Transverse colon (tissue), 4 donors: ENCODE measurements around the gene NUTF2. TPM values are rescaled to one million over a fixed set of nuclear protein-coding genes. Genes with fewer than 3 reads are reported as not detected.

Experiments used
- DNase-seq: peaks from one replicate; pipeline ENCODE4 v3.0.0-alpha.2; 2019
- H3K27ac ChIP-seq, 4 donors: fragments of 200-600 bp; sonication (generic); 2 replicates each; pipeline ENCODE4 v1.5.1; 2016 to 2018; ENCODE audit warnings: inconsistent platforms in 4 of 4
- H3K27me3 ChIP-seq: fragments of 200-600 bp; sonication (generic); 2 replicates; pipeline ENCODE4 v1.5.1; 2017; ENCODE audit warnings: inconsistent platforms
- H3K36me3 ChIP-seq, 4 donors: fragments of 200-600 bp; sonication (generic); 2 replicates each; pipeline ENCODE4 v1.5.1; 2017 to 2019; ENCODE audit warnings: inconsistent platforms in 4 of 4
- H3K4me1 ChIP-seq, 4 donors: fragments of 200-600 bp; sonication (generic); 2 replicates each; pipeline ENCODE4 v1.5.1; 2017 to 2020; ENCODE audit warnings: inconsistent platforms in 4 of 4
- H3K4me3 ChIP-seq, 4 donors: fragments of 200-600 bp; sonication (generic); 1 replicate in 1 of 4; 2 replicates in 3 of 4; pipeline versions ENCODE4 v1.5.1 to v1.6.1; 2017 to 2019; ENCODE audit warnings: inconsistent platforms in 4 of 4
- H3K9me3 ChIP-seq, 2 donors: fragments of 200-600 bp; sonication (generic); 2 replicates each; pipeline ENCODE4 v1.5.1; 2017 to 2019; ENCODE audit warnings: inconsistent platforms in 2 of 2
- EP300 ChIP-seq: sonication (generic); formaldehyde crosslinking; IDR thresholded peaks from one replicate; pipeline ENCODE4 v1.6.1; 2017; ENCODE audit warnings: antibody characterized with exemption, low read depth
- POLR2A ChIP-seq: fragments of 450-650 bp; IDR thresholded peaks from one replicate; pipeline ENCODE4 v1.6.1; 2016; ENCODE audit warnings: antibody characterized with exemption, mild to moderate bottlenecking, moderate library complexity
- POLR2AphosphoS5 ChIP-seq, 3 donors: sonication (generic); formaldehyde crosslinking; IDR thresholded peaks; one replicate each; pipeline ENCODE4 v1.6.1; 2016; ENCODE audit warnings: antibody characterized with exemption in 3 of 3
- WGBS, 2 donors: methylation state at CpG; one replicate each; pipeline ENCODE4 v1.1.5; 2018; ENCODE audit warnings: low coverage in 1 of 2; 5-methylcytosine and 5-hydroxymethylcytosine counted together
- in situ Hi-C, 4 donors: fragments of 200-750 bp; cut with MboI; loops; one replicate each; pipeline versions ENCODE4 v1.15.0 to v1.15.1; 2017; ENCODE audit warnings: low sequenced_read_pairs in 3 of 4, low pct_ligation_motif_present in 1 of 4, low pct_unique_long_range_greater_than_20kb in 1 of 4
- intact Hi-C: fragments of 100-400 bp; cut with DNase I; formaldehyde crosslinking; loops from one replicate; pipeline ENCODE4 v1.15.1; 2023; ENCODE audit warnings: low total_unique reads
- total RNA-seq, 4 donors: library from RNA; depleted of rRNA; stranded (reverse); fragments of >200 nt; gene quantifications; one replicate each; pipeline ENCODE4 v1.1.0, GENCODE V29; 2016
- TF ChIP-seq, protein P1 (sequence below), 5 experiments: fragments of 200-600 bp in 3 of 5; fragments of 450-650 bp in 2 of 5; sonication (generic) in 3 of 5; IDR thresholded peaks; 1 replicate in 2 of 5; 2 replicates in 3 of 5; pipeline ENCODE4 v1.5.1; 2016 to 2017; ENCODE audit warnings: antibody characterized with exemption in 5 of 5, inconsistent platforms in 3 of 5, mild to moderate bottlenecking in 2 of 5, moderate library complexity in 1 of 5

NUTF2 gene
- total RNA-seq, 4 donors from 2014 or later = 75.2 to 131 (median 89.0) TPM

DNA sequence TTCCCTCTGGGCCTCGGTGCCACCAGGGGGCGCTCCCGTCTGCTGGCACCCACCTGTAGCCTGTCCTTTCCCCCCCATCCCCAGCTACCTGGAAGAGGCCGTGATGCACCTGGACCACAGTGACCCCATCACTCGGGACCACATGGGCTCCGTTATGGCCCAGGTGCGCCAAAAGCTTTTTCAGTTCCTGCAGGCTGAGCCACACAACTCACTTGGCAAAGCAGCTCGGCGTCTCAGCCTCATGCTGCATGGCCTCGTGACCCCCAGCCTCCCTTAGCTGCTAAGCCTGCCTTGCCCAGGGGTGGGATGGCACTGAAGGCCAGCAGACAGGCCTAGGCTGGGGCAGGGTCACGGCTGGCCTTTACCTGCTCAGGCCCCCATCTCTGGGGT lies 37.1 kb downstream of the NUTF2 start:
- intact Hi-C loops = no loop called here
- peak overlapping the region in 3 of 4 donors; percentile 11 to 53 (median 40) for H3K27ac ChIP-seq
- no peak overlapping the region for H3K4me3 ChIP-seq
- no peaks in the 10 kb centered on the region for H3K27me3 ChIP-seq
- no peaks in the 10 kb centered on the region for H3K9me3 ChIP-seq
- peak; percentile 72 for DNase-seq
- no peak for TF ChIP-seq POLR2AphosphoS5 (IDR thresholded peaks at IDR 0.05)
- TF ChIP-seq, protein P1, sequence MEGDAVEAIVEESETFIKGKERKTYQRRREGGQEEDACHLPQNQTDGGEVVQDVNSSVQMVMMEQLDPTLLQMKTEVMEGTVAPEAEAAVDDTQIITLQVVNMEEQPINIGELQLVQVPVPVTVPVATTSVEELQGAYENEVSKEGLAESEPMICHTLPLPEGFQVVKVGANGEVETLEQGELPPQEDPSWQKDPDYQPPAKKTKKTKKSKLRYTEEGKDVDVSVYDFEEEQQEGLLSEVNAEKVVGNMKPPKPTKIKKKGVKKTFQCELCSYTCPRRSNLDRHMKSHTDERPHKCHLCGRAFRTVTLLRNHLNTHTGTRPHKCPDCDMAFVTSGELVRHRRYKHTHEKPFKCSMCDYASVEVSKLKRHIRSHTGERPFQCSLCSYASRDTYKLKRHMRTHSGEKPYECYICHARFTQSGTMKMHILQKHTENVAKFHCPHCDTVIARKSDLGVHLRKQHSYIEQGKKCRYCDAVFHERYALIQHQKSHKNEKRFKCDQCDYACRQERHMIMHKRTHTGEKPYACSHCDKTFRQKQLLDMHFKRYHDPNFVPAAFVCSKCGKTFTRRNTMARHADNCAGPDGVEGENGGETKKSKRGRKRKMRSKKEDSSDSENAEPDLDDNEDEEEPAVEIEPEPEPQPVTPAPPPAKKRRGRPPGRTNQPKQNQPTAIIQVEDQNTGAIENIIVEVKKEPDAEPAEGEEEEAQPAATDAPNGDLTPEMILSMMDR (IDR thresholded peaks at IDR 0.05) = peak; percentile 84 to 93 (median 87)
- WGBS, 2 donors = 60% methylated on average over 10 of the region's 11 CpGs; no CpG with 5 or more reads in 1 of the 2 donors
- H3K36me3 ChIP-seq = peaks cover 0 to 36% (median 13%) of the 10 kb centered on the region in 4 donors
- H3K4me1 ChIP-seq = peaks cover 0 to 11% (median 1%) of the 10 kb centered on the region in 4 donors
- in situ Hi-C loops = no loop called here

DNA sequence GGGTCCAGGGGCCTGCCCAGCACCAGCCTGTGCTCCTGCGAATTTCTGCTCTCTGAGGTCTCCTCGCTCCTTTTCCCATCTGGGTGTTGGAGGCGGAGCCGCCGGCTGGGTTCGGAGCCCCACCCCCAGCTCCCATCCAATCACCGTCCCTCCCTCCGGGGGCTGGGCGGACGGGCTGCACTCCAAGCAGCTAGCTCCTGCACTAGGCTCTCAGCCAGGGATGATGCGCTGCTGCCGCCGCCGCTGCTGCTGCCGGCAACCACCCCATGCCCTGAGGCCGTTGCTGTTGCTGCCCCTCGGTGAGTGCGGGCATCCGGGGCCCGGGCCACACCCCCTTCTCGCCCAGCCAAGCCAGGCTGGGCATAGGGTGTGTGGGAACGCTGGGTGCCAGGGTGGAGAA lies 38.0 kb downstream of the NUTF2 start, which contains the start of gene NRN1L:
NRN1L (plus strand) TSS at position 202 of the 400 bp plus-strand sequence; CDS start at position 221, 19 bp downstream.
- Histone ChIP-seq H3K4me3 (no peak within 1 kb of the TSS), H3K9me3 (no peaks in the 10 kb centered on the region), H3K27me3 (no peaks in the 10 kb centered on the region), H3K4me1 (peaks cover 0 to 11% (median 1%) of the 10 kb centered on the region in 4 donors), H3K27ac (peak within 1 kb of the TSS in 3 of 4 donors; percentile 11 to 53 (median 40)), H3K36me3 (peaks cover 0 to 27% (median 9%) of the 10 kb centered on the region in 4 donors)
- TF ChIP-seq POLR2A = no peak
- peak in 2 of 3 donors; percentile 28 to 31 for TF ChIP-seq POLR2AphosphoS5 (IDR thresholded peaks at IDR 0.05)
- intact Hi-C loops = no loop called here
- peak; percentile 83 for DNase-seq
- 59 to 100% methylated on average over 1 to 10 of the region's 22 CpGs for WGBS, 2 donors
- in situ Hi-C loops = no loop called here

DNA sequence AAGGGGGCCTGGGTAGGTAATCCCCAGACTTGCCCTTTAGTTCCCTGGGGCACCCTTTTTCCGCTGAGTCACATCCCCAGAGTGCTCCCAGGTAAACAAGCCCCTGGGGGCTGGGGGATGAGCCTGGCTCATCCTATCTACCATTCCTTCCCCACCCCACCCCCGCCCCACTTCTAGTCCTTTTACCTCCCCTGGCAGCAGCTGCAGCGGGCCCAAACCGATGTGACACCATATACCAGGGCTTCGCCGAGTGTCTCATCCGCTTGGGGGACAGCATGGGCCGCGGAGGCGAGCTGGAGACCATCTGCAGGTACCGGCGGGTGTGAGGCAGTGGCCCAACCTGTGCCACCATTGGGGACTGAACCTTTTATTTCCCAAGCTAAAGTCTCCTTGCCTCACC lies 38.8 kb downstream of the NUTF2 start:
- no peak overlapping the region for H3K4me3 ChIP-seq
- H3K27me3 ChIP-seq = no peaks in the 10 kb centered on the region
- H3K4me1 ChIP-seq = peaks cover 0 to 11% (median 1%) of the 10 kb centered on the region in 4 donors
- in situ Hi-C loops (no loop called here), intact Hi-C loops (no loop called here)
- DNase-seq = no peak
- 96% methylated on average over 12 of the region's 12 CpGs; no CpG with 5 or more reads in 1 of the 2 donors for WGBS, 2 donors
- H3K9me3 ChIP-seq = no peaks in the 10 kb centered on the region
- H3K27ac ChIP-seq = peak overlapping the region in 1 of 4 donors; percentile 8
- H3K36me3 ChIP-seq = peaks cover 0 to 19% (median 7%) of the 10 kb centered on the region in 4 donors
- TF ChIP-seq, protein P1 (IDR thresholded peaks at IDR 0.05) = no peak
- no peak for TF ChIP-seq POLR2A
- TF ChIP-seq POLR2AphosphoS5 (IDR thresholded peaks at IDR 0.05) = no peak
- TF ChIP-seq EP300 = no peak

DNA sequence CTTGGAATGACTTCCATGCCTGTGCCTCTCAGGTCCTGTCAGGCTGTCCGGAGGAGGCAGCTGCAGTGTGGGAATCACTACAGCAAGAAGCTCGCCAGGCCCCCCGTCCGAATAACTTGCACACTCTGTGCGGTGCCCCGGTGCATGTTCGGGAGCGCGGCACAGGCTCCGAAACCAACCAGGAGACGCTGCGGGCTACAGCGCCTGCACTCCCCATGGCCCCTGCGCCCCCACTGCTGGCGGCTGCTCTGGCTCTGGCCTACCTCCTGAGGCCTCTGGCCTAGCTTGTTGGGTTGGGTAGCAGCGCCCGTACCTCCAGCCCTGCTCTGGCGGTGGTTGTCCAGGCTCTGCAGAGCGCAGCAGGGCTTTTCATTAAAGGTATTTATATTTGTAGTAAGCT lies 39.2 kb downstream of the NUTF2 start:
- WGBS, 2 donors = 94 to 100% methylated on average over 1 to 19 of the region's 19 CpGs
- no peak overlapping the region for H3K27ac ChIP-seq
- peaks cover 0 to 15% (median 4%) of the 10 kb centered on the region in 4 donors for H3K36me3 ChIP-seq
- no peak for DNase-seq
- H3K4me3 ChIP-seq = no peak overlapping the region
- peaks cover 0 to 11% (median 1%) of the 10 kb centered on the region in 4 donors for H3K4me1 ChIP-seq
- no peaks in the 10 kb centered on the region for H3K9me3 ChIP-seq
- intact Hi-C loops = no loop called here
- in situ Hi-C loops = no loop called here
- TF ChIP-seq POLR2A (no peak), POLR2AphosphoS5 (IDR thresholded peaks at IDR 0.05) (no peak), EP300 (no peak)
- TF ChIP-seq, protein P1 (IDR thresholded peaks at IDR 0.05) = no peak
- no peaks in the 10 kb centered on the region for H3K27me3 ChIP-seq

DNA sequence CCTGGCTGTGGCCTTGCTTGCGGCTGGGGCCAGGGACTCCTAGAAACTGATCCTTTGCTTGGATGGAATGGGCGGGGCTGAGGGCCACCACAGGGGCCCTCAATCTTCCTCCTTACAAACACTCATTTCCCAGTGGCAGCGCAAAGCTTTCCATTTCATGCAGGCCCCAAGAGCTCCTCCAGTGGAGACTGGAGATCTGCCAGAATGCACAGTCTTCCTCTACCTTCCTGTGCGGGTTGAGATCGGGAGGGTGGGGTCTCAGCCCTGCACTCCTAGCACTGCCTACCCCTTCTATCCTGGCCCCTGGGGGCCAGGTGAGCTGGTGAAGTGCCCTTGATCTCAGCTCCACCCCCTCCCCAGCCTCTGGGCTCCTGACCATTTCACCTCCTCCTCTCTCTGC lies 39.7 kb downstream of the NUTF2 start:
- 96% methylated on average over 5 of the region's 5 CpGs; no CpG with 5 or more reads in 1 of the 2 donors for WGBS, 2 donors
- no peaks in the 10 kb centered on the region for H3K9me3 ChIP-seq
- in situ Hi-C loops = no loop called here
- intact Hi-C loops = no loop called here
- TF ChIP-seq EP300 = no peak
- no peak for TF ChIP-seq POLR2A
- no peak for TF ChIP-seq POLR2AphosphoS5 (IDR thresholded peaks at IDR 0.05)
- TF ChIP-seq, protein P1 (IDR thresholded peaks at IDR 0.05) = no peak
- H3K4me1 ChIP-seq = peaks cover 0 to 11% (median 1%) of the 10 kb centered on the region in 4 donors
- no peak for DNase-seq
- no peak overlapping the region for H3K27ac ChIP-seq
- H3K27me3 ChIP-seq = no peaks in the 10 kb centered on the region
- H3K36me3 ChIP-seq = peaks cover 0 to 10% (median 2%) of the 10 kb centered on the region in 4 donors
- H3K4me3 ChIP-seq = no peak overlapping the region
